WTC11 (cell line): ENCODE results near the gene MORC4.

ENCODE experiments used
- ESRRA ChIP-seq: sonication (generic); formaldehyde crosslinking; IDR thresholded peaks from 2 replicates; pipeline ENCODE4 v1.8.1; 2022; ENCODE audit warnings: mild to moderate bottlenecking, missing genetic modification reagents, borderline replicate concordance
- KAT7 ChIP-seq: sonication (generic); formaldehyde crosslinking; IDR thresholded peaks from 2 replicates; pipeline ENCODE4 v1.8.1; 2023; ENCODE audit warnings: missing genetic modification reagents, mild to moderate bottlenecking, borderline replicate concordance
- SP1 ChIP-seq: sonication (generic); formaldehyde crosslinking; conservative IDR thresholded peaks from 2 replicates; pipeline ENCODE4 v1.8.1; 2022; ENCODE audit warnings: missing genetic modification reagents
- TEAD4 ChIP-seq: sonication (generic); formaldehyde crosslinking; IDR thresholded peaks from 2 replicates; pipeline ENCODE4 v1.8.0; 2022; ENCODE audit warnings: mild to moderate bottlenecking, missing genetic modification reagents
- ZBTB21 ChIP-seq: sonication (generic); formaldehyde crosslinking; IDR thresholded peaks from 2 replicates; pipeline ENCODE4 v1.8.1; 2023; ENCODE audit warnings: mild to moderate bottlenecking, missing genetic modification reagents, borderline replicate concordance
- TF ChIP-seq, protein P1 (sequence below): fragments of 200-600 bp; IDR thresholded peaks from 2 replicates; pipeline ENCODE4 v1.8.0; 2022; ENCODE audit warnings: antibody characterized with exemption
- TF ChIP-seq, protein P2 (sequence below): sonication (generic); formaldehyde crosslinking; IDR thresholded peaks from 2 replicates; pipeline ENCODE4 v1.8.1; 2022; ENCODE audit warnings: missing genetic modification reagents, borderline replicate concordance

DNA sequence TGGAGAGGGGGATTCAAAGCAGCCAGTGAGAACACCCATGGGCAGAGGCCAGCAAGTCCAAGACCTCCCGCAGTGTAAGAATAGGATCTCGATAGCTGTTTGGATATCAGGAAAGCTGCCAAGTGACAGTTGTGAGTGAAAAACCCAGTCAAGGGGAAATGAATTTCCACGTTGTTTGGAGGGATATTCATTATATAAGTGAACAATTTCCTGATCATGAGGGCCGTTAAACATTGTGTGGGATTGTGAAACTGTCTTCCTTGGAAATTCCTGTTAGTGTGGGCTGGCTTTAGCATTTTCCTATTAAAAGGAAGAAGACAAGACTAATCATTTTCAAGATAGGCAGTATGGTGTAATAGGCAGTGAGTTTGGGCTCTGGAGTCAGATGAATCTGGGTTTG is 64.8 kb downstream of the MORC4 start:
- TF ChIP-seq ESRRA (CRISPR knock-in tag) (no peak), SP1 (CRISPR knock-in tag) (no peak), ZBTB21 (CRISPR knock-in tag) (no peak), TEAD4 (CRISPR knock-in tag) (no peak), KAT7 (CRISPR knock-in tag) (no peak)
- TF ChIP-seq, protein P1, sequence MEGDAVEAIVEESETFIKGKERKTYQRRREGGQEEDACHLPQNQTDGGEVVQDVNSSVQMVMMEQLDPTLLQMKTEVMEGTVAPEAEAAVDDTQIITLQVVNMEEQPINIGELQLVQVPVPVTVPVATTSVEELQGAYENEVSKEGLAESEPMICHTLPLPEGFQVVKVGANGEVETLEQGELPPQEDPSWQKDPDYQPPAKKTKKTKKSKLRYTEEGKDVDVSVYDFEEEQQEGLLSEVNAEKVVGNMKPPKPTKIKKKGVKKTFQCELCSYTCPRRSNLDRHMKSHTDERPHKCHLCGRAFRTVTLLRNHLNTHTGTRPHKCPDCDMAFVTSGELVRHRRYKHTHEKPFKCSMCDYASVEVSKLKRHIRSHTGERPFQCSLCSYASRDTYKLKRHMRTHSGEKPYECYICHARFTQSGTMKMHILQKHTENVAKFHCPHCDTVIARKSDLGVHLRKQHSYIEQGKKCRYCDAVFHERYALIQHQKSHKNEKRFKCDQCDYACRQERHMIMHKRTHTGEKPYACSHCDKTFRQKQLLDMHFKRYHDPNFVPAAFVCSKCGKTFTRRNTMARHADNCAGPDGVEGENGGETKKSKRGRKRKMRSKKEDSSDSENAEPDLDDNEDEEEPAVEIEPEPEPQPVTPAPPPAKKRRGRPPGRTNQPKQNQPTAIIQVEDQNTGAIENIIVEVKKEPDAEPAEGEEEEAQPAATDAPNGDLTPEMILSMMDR = no peak
- TF ChIP-seq, protein P2, sequence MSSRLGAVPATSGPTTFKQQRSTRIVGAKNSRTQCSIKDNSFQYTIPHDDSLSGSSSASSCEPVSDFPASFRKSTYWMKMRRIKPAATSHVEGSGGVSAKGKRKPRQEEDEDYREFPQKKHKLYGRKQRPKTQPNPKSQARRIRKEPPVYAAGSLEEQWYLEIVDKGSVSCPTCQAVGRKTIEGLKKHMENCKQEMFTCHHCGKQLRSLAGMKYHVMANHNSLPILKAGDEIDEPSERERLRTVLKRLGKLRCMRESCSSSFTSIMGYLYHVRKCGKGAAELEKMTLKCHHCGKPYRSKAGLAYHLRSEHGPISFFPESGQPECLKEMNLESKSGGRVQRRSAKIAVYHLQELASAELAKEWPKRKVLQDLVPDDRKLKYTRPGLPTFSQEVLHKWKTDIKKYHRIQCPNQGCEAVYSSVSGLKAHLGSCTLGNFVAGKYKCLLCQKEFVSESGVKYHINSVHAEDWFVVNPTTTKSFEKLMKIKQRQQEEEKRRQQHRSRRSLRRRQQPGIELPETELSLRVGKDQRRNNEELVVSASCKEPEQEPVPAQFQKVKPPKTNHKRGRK (CRISPR knock-in tag) = no peak
